HEK293 (cell line): ENCODE data around the gene NXPH4.
A peak's percentile ranks its signal among the peaks of the same experiment; 100 is the strongest.

Experiments
- CTCF ChIA-PET: fragments of 350-600 bp; formaldehyde crosslinking; extraction: SDS; loops from one replicate; lab custom pipeline; 2021; ENCODE audit warnings: antibody characterized with exemption; lab: Yijun Ruan, JAX
- POLR2A ChIA-PET: fragments of 300-600 bp; formaldehyde crosslinking; extraction: SDS; loops from one replicate; lab custom pipeline; 2020; ENCODE audit warnings: antibody characterized with exemption, inconsistent platforms; lab: Yijun Ruan, JAX
- H3K27ac ChIP-seq: fragments of 200-500 bp; sonication (Bioruptor generic); 2 replicates; pipeline ENCODE4 v1.5.1; 2014; ENCODE audit warnings: low read depth, low read length, control low read depth, inconsistent platforms; ENCODE audit errors: extremely low read depth
- H3K36me3 ChIP-seq, 2 experiments: fragments of 200-500 bp in 1 of 2; sonication (Bioruptor generic) in 1 of 2; 1 replicate in 1 of 2; 2 replicates in 1 of 2; pipeline ENCODE4 v1.5.1; 2014 to 2017; ENCODE audit warnings: inconsistent platforms in 2 of 2, low read length in 2 of 2; ENCODE audit not compliant: control insufficient read depth in 2 of 2, insufficient read depth in 1 of 2
- H3K4me1 ChIP-seq: fragments of 200-500 bp; sonication (Bioruptor generic); 2 replicates; pipeline ENCODE4 v1.5.1; 2014; ENCODE audit warnings: mild to moderate bottlenecking, low read length, inconsistent platforms; ENCODE audit not compliant: control insufficient read depth, insufficient read depth
- H3K4me3 ChIP-seq: 2 replicates; pipeline ENCODE4 v1.5.1; 2011; ENCODE audit warnings: low read depth, mild to moderate bottlenecking, control low read depth, low read length, moderate library complexity
- H3K9me3 ChIP-seq: fragments of 200-500 bp; sonication (Bioruptor generic); 2 replicates; pipeline ENCODE4 v1.5.1; 2014; ENCODE audit warnings: low read depth, low read length, inconsistent platforms; ENCODE audit not compliant: control insufficient read depth, insufficient read depth
- MZF1 ChIP-seq: fragments of 450-650 bp; formaldehyde crosslinking; IDR thresholded peaks from 2 replicates; pipeline ENCODE4 v1.5.1; 2017; ENCODE audit warnings: missing biosample characterization, missing genetic modification characterization, borderline replicate concordance
- PRDM2 ChIP-seq: fragments of 450-650 bp; formaldehyde crosslinking; IDR thresholded peaks from 2 replicates; pipeline ENCODE4 v1.5.1; 2016; ENCODE audit warnings: missing biosample characterization, missing genetic modification characterization, borderline replicate concordance
- RBAK ChIP-seq: fragments of 450-650 bp; formaldehyde crosslinking; IDR thresholded peaks from 2 replicates; pipeline ENCODE4 v1.5.1; 2016; ENCODE audit warnings: missing biosample characterization, missing genetic modification characterization
- ZBTB44 ChIP-seq: fragments of 450-650 bp; IDR thresholded peaks from 2 replicates; pipeline ENCODE4 v1.5.1; 2018; ENCODE audit warnings: missing biosample characterization, mild to moderate bottlenecking, missing genetic modification characterization
- ZFHX2 ChIP-seq: fragments of 450-650 bp; formaldehyde crosslinking; conservative IDR thresholded peaks from 2 replicates; pipeline ENCODE4 v1.5.1; 2016; ENCODE audit warnings: missing biosample characterization, missing genetic modification characterization
- ZNF10 ChIP-seq: fragments of 450-650 bp; formaldehyde crosslinking; IDR thresholded peaks from 2 replicates; pipeline ENCODE4 v1.5.1; 2017; ENCODE audit warnings: missing biosample characterization, missing genetic modification characterization
- ZNF112 ChIP-seq: fragments of 450-650 bp; formaldehyde crosslinking; IDR thresholded peaks from 2 replicates; pipeline ENCODE4 v1.5.0; 2017; ENCODE audit warnings: missing biosample characterization, missing genetic modification characterization
- ZNF121 ChIP-seq: fragments of 450-650 bp; formaldehyde crosslinking; IDR thresholded peaks from 2 replicates; pipeline ENCODE4 v1.5.1; 2016; ENCODE audit warnings: missing biosample characterization, missing genetic modification characterization
- ZNF155 ChIP-seq: fragments of 450-650 bp; formaldehyde crosslinking; IDR thresholded peaks from 2 replicates; pipeline ENCODE4 v1.5.1; 2016; ENCODE audit warnings: missing biosample characterization, missing genetic modification characterization
- ZNF211 ChIP-seq: fragments of 450-650 bp; formaldehyde crosslinking; IDR thresholded peaks from 2 replicates; pipeline ENCODE4 v1.5.1; 2016; ENCODE audit warnings: low read depth, missing biosample characterization, missing genetic modification characterization
- ZNF544 ChIP-seq: fragments of 450-650 bp; formaldehyde crosslinking; IDR thresholded peaks from 2 replicates; pipeline ENCODE4 v1.5.0; 2017; ENCODE audit warnings: missing biosample characterization, missing genetic modification characterization
- ZNF549 ChIP-seq: fragments of 450-650 bp; IDR thresholded peaks from 2 replicates; pipeline ENCODE4 v1.5.1; 2018; ENCODE audit warnings: missing biosample characterization, missing genetic modification characterization, mild to moderate bottlenecking, inconsistent platforms, moderate library complexity
- ZNF585B ChIP-seq: fragments of 450-650 bp; formaldehyde crosslinking; IDR thresholded peaks from 2 replicates; pipeline ENCODE4 v1.5.1; 2016; ENCODE audit warnings: missing biosample characterization, missing genetic modification characterization
- ZNF621 ChIP-seq: fragments of 450-650 bp; formaldehyde crosslinking; IDR thresholded peaks from 2 replicates; pipeline ENCODE4 v1.5.1; 2017; ENCODE audit warnings: missing biosample characterization, missing genetic modification characterization
- ZNF677 ChIP-seq: fragments of 450-650 bp; IDR thresholded peaks from 2 replicates; pipeline ENCODE4 v1.5.0; 2018; ENCODE audit warnings: missing biosample characterization, mild to moderate bottlenecking, missing genetic modification characterization, moderate library complexity
- ZSCAN30 ChIP-seq: fragments of 450-650 bp; IDR thresholded peaks from 2 replicates; pipeline ENCODE4 v1.5.1; 2018; ENCODE audit warnings: missing biosample characterization, mild to moderate bottlenecking, missing genetic modification characterization, moderate library complexity

The NXPH4 gene

GRCh38 chr12:57224278-57224972 is 7.8 kb downstream of the NXPH4 start:
- peaks cover 5% of the 10 kb centered on the region for H3K4me1 ChIP-seq
- H3K36me3 ChIP-seq = no peaks in the 10 kb centered on the region
- H3K27ac ChIP-seq = no peak overlapping the region
- ChIA-PET POLR2A (no interaction called here), CTCF (interaction anchor here (0.9 to 13.7 kb wide), 2 partner anchors 10 to 16 kb away, joined by 5 to 192 read pairs; a partner anchor contains a TSS)
- H3K4me3 ChIP-seq = no peak overlapping the region
- TF ChIP-seq ZNF585B (tag by site-specific recombination) (no peak), MZF1 (tag by site-specific recombination) (no peak), ZFHX2 (tag by site-specific recombination) (0 out of 2 replicates have a peak, but pooled peaks have one; percentile 6), ZNF621 (no peak), ZNF211 (tag by site-specific recombination) (no peak)
- H3K9me3 ChIP-seq = no peaks in the 10 kb centered on the region

- peak; percentile 88 for TF ChIP-seq ZNF121 (tag by site-specific recombination)
- 0 out of 2 replicates have a peak, but pooled peaks have one; percentile 25 for TF ChIP-seq ZNF10 (tag by site-specific recombination)
- TF ChIP-seq ZNF112 (tag by site-specific recombination) = no peak
- TF ChIP-seq ZSCAN30 = peak; percentile 30; the same call in 1 of the 2 replicates
- TF ChIP-seq ZBTB44 = peak; percentile 85
- TF ChIP-seq ZNF621 = no peak
- TF ChIP-seq ZNF677 (tag by site-specific recombination) = no peak
- no peak for TF ChIP-seq ZNF549
- no peak for TF ChIP-seq RBAK
- TF ChIP-seq PRDM2 (tag by site-specific recombination) = no peak
- TF ChIP-seq ZNF544 (tag by site-specific recombination) = peak; percentile 75; the same call in 1 of the 2 replicates
- no peak for TF ChIP-seq ZNF155
- POLR2A ChIA-PET = interaction anchor here (1.1 to 2.7 kb wide), 2 partner anchors 15 to 18 kb away, joined by 3 to 16 read pairs; no protein-coding TSS in a partner anchor
- H3K4me1 ChIP-seq = peaks cover 5% of the 10 kb centered on the region
- no peak overlapping the region for H3K4me3 ChIP-seq
- no peaks in the 10 kb centered on the region for H3K9me3 ChIP-seq
- CTCF ChIA-PET = interaction anchor here (0.6 to 23.3 kb wide), 6 partner anchors 9 to 228 kb away, joined by 3 to 628 read pairs (median 6); partner anchors contain the start of gene NXPH4
- no peaks in the 10 kb centered on the region for H3K36me3 ChIP-seq
- no peak overlapping the region for H3K27ac ChIP-seq
Measured at GRCh38 chr12:57224973-57225679, 8.5 kb downstream of the NXPH4 start.
